ENCODE data around the gene RPRD1B. TPM values are rescaled to one million over a fixed set of nuclear protein-coding genes. Genes with fewer than 3 reads are reported as not detected.

Gene RPRD1B
- total and polyA plus RNA-seq, 2 of the 13 experiments (the other 11 are each of a cell fraction or from before 2014, with no cell fraction given) = 31.1 to 41.5 TPM

DNA sequence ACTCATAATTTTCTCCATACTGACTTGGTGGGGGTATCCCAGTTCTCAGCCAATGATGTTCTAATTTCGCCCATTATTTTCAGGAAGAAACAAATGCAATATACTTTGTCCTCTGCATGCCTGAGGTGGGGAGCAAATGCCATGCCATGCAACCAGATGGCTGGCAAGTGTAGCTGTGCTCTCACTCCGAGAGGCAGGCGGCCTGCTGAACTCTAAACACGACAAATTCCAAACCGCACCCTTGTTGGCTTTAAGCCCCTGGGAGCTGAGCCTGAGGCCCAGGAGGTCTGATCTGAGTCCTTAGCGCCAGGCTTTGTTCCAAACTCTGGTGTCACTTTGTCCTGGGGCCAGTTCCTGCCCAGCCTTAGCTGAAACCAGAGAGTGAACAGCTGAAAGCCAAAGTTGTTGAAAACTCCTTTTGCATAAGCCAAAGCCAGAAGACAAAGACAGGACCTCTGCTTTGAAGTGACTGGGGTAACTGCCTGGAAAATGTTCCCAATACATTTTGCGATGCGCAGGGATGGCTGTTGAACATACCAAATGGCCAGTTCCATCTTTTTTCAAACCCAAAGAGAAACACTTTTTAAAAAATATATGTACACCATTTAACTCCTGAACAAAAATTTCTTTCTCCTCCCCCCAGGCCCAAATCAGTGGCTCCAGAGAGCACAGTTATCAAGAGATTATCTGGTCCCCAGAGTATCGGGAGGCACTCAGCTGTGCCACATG lies 46.5 kb upstream of the RPRD1B start (continued):
- TF ChIP-seq SP4 (CRISPR knock-in tag; IDR thresholded peaks at IDR 0.05) (peak; percentile 39; the same call in 1 of the 2 replicates), GLI4 (CRISPR knock-in tag; IDR thresholded peaks at IDR 0.05; ENCODE audit: borderline replicate concordance) (0 out of 2 replicates have a peak, but pooled peaks have one; percentile 57), NFIC (IDR thresholded peaks at IDR 0.05; ENCODE audit: low read length) (0 out of 2 replicates have a peak, but pooled peaks have one; percentile 13), ZNF331 (CRISPR knock-in tag; IDR thresholded peaks at IDR 0.05) (peak; percentile 71), SRSF4 (IDR thresholded peaks at IDR 0.05; ENCODE audit: low read depth, low read length, poor library complexity, severe bottlenecking) (no peak), KMT2A (CRISPR knock-in tag; IDR thresholded peaks at IDR 0.05) (peak; percentile 77; the same call in 1 of the 2 replicates), ZNF781 (CRISPR knock-in tag; IDR thresholded peaks at IDR 0.05; ENCODE audit: borderline replicate concordance, not compliant biosample characterization) (peak; percentile 20), U2AF1 (optimal IDR thresholded peaks at IDR 0.05; ENCODE audit: low read depth, low read length) (no peak), CEBPG (CRISPR knock-in tag; IDR thresholded peaks at IDR 0.05) (peak; percentile 32; the same call in 1 of the 2 replicates), ELF1 (CRISPR knock-in tag; IDR thresholded peaks at IDR 0.05) (no peak), SMAD1 (CRISPR knock-in tag; IDR thresholded peaks at IDR 0.05; ENCODE audit: borderline replicate concordance, low read depth) (no peak), PRPF4 (IDR thresholded peaks at IDR 0.05; ENCODE audit: low read depth, low read length, poor library complexity, severe bottlenecking) (no peak), FOXO1 (CRISPR knock-in tag; IDR thresholded peaks at IDR 0.05) (peak; percentile 51; the same call in 1 of the 2 replicates), KAT8 (CRISPR knock-in tag; IDR thresholded peaks at IDR 0.05) (no peak), ZKSCAN8 (CRISPR knock-in tag; IDR thresholded peaks at IDR 0.05; ENCODE audit: borderline replicate concordance) (peak; percentile 27; the same call in 1 of the 2 replicates), ZNF101 (CRISPR knock-in tag; IDR thresholded peaks at IDR 0.05; ENCODE audit: borderline replicate concordance, low read depth) (0 out of 2 replicates have a peak, but pooled peaks have one; percentile 20), TOE1 (CRISPR knock-in tag; IDR thresholded peaks at IDR 0.05) (0 out of 2 replicates have a peak, but pooled peaks have one; percentile 41), ZNF614 (CRISPR knock-in tag; IDR thresholded peaks at IDR 0.05; ENCODE audit: borderline replicate concordance) (0 out of 2 replicates have a peak, but pooled peaks have one; percentile 37)
- TF ChIP-seq, protein P1, sequence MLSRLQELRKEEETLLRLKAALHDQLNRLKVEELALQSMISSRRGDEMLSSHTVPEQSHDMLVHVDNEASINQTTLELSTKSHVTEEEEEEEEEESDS (CRISPR knock-in tag; IDR thresholded peaks at IDR 0.05; ENCODE audit: borderline replicate concordance) = no peak
- TF ChIP-seq, protein P2, sequence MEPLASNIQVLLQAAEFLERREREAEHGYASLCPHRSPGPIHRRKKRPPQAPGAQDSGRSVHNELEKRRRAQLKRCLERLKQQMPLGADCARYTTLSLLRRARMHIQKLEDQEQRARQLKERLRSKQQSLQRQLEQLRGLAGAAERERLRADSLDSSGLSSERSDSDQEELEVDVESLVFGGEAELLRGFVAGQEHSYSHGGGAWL (CRISPR knock-in tag; IDR thresholded peaks at IDR 0.05) = no peak
- TF ChIP-seq, protein P3, sequence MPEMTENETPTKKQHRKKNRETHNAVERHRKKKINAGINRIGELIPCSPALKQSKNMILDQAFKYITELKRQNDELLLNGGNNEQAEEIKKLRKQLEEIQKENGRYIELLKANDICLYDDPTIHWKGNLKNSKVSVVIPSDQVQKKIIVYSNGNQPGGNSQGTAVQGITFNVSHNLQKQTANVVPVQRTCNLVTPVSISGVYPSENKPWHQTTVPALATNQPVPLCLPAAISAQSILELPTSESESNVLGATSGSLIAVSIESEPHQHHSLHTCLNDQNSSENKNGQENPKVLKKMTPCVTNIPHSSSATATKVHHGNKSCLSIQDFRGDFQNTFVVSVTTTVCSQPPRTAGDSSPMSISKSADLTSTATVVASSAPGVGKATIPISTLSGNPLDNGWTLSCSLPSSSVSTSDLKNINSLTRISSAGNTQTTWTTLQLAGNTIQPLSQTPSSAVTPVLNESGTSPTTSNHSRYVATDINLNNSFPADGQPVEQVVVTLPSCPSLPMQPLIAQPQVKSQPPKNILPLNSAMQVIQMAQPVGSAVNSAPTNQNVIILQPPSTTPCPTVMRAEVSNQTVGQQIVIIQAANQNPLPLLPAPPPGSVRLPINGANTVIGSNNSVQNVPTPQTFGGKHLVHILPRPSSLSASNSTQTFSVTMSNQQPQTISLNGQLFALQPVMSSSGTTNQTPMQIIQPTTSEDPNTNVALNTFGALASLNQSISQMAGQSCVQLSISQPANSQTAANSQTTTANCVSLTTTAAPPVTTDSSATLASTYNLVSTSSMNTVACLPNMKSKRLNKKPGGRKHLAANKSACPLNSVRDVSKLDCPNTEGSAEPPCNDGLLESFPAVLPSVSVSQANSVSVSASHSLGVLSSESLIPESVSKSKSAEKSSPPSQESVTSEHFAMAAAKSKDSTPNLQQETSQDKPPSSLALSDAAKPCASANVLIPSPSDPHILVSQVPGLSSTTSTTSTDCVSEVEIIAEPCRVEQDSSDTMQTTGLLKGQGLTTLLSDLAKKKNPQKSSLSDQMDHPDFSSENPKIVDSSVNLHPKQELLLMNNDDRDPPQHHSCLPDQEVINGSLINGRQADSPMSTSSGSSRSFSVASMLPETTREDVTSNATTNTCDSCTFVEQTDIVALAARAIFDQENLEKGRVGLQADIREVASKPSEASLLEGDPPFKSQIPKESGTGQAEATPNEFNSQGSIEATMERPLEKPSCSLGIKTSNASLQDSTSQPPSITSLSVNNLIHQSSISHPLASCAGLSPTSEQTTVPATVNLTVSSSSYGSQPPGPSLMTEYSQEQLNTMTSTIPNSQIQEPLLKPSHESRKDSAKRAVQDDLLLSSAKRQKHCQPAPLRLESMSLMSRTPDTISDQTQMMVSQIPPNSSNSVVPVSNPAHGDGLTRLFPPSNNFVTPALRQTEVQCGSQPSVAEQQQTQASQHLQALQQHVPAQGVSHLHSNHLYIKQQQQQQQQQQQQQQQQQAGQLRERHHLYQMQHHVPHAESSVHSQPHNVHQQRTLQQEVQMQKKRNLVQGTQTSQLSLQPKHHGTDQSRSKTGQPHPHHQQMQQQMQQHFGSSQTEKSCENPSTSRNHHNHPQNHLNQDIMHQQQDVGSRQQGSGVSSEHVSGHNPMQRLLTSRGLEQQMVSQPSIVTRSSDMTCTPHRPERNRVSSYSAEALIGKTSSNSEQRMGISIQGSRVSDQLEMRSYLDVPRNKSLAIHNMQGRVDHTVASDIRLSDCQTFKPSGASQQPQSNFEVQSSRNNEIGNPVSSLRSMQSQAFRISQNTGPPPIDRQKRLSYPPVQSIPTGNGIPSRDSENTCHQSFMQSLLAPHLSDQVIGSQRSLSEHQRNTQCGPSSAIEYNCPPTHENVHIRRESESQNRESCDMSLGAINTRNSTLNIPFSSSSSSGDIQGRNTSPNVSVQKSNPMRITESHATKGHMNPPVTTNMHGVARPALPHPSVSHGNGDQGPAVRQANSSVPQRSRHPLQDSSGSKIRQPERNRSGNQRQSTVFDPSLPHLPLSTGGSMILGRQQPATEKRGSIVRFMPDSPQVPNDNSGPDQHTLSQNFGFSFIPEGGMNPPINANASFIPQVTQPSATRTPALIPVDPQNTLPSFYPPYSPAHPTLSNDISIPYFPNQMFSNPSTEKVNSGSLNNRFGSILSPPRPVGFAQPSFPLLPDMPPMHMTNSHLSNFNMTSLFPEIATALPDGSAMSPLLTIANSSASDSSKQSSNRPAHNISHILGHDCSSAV (CRISPR knock-in tag; IDR thresholded peaks at IDR 0.05; ENCODE audit: borderline replicate concordance) = no peak
